Measurements from ENCODE around the gene ROS1.
"Not testable (repeated sequence)": the region's sequence is repeated elsewhere in the genome, so short reads cannot be mapped to it uniquely, and the experiment has no call there.

ROS1 gene

DNA sequence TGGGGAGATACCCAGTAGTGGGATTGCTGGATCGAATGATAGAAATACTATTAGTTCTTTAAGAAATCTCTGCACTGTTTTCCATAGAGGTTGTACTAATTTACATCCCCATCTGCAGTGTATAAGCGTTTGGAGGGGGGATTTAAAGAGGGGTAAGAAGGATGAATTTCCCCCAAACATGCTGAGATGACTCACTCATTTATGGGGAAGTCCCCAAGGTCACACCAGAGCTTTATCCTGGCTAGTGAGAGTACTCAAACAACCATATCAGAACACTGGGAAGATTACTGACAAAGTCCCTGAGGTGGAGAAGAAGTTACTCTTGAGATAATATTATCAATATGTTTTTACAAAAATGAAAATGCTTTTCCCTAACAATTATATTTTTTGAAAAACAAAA, 44.0 kb downstream of the ROS1 start:
- DNase-seq (ENCODE audit: low read depth in 2 of 2): no peak

DNA sequence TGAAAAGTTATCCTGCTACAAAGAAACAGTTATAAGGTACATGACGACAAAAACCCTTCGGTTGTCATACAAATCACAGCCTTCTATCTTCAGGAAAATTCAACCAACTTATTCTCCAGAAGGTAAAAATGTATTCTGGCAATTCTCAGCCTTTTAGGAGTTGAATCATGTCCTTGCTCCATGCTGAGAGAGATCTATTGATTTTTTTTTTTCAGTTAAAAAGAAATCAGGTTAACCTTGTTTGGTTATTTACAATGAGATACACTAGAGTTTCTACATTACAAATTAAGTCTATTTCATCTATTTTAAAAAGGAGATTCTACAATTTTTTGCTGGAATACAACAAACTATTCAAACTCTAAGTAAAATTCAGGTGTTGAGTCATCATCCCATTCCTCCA, 45.4 kb downstream of the ROS1 start:
- DNase-seq (ENCODE audit: low read depth in 2 of 2): no peak

DNA sequence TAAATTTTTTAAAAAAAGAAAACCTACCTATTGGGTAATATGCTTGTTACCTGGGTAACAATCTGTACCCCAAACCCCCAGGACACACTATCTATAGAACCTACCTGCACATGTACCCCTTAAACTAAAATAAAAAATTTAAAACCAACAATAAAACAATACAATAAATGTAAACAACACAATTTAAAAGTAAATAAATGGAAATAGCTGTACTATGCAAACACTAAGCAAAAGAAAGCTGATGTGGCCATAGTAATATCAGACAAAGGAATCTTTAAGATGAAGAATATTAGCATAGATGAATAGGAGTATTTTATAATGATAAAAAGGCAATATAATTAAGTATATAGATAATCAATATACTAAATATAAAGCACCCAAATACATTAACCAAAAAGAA, 50.3 kb downstream of the ROS1 start:
- no peak for DNase-seq (ENCODE audit: low read depth in 2 of 2)

DNA sequence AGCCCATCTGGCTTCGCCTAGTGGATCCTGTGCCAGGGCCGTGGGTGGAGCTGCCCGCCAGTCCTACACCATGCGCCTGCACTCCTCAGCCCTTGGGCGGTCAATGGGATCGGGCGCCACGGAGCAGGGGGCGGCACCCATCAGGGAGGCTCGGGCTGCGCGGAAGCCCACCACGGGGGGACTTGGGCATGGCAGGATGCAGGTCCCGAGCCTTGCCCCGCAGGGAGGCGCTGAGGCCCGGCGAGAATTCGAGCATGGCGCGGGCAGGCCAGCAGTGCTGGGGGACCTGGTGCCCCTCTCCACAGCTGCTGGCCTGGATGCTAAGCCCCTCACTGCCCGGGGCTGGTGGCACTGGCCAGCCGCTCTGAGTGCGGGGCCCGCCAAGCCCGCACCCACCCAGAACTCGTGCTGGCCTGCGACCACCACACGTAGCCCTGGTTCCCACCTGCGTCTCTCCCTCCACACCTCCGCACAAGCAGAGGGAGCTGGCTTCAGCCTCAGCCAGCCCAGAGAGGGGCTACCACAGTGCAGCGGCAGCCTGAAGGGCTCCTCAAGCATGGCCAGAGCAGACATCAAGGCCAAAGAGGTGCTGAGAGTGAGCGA, 52.4 kb downstream of the ROS1 start:
- no peak for DNase-seq (ENCODE audit: low read depth in 2 of 2)

DNA sequence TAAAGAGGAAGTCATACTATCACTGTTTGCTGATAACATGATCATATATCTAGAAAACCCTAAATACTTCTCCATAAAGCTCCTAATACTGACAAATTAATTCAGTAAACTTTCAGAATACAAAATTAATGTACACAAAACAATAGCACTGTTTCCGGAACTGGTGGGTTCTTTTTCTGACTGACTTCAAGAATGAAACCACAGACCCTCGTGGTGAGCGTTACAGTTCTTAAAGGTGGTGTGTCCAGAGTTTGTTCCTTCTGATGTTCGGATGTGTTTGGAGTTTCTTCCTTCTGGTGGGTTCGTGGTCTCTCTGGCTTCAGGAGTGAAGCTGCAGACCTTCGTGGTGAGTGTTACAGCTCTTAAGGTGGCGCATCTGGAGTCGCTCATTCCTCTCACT, 53.5 kb downstream of the ROS1 start:
- not testable (repeated sequence) for DNase-seq (ENCODE audit: low read depth in 2 of 2)

DNA sequence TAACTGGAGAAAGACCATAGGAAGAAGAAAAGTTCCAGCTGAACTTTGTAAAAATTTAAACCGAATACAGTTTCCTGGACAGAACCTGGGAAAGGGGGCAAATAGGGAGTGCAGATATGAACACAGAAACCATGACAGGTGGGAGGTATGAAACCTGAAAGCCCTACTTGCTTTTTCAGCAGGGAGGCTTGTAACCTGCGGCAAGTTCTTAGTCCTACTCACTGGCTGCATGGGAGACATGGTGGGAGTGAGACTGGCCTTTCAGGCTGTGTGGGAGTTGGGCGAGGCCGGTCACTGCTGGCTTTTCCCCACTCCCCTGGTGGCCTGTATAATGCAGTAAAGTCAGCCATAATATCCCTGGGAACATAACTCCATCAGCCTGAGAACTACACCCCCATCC, 54.2 kb downstream of the ROS1 start:
- DNase-seq (ENCODE audit: low read depth in 2 of 2): no peak

DNA sequence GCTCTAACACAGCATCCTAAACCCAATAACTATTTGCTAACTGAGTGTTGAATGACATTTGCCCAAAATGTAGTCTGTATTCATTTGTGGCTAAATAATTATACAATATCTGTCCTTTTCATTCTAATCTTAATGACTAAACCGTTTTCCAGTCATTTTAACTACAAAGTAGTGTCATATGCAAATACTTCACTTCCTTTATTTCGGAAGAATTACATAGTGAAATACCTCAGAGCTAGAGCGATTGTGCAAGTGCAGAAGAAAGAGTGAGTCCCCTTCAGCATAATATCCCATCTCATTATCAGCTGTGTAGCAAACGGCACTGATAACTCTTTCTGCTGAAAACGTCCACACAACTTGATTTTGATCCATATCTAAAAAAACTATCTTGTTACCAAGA, 66.2 kb downstream of the ROS1 start:
- DNase-seq (ENCODE audit: low read depth in 2 of 2): no peak

DNA sequence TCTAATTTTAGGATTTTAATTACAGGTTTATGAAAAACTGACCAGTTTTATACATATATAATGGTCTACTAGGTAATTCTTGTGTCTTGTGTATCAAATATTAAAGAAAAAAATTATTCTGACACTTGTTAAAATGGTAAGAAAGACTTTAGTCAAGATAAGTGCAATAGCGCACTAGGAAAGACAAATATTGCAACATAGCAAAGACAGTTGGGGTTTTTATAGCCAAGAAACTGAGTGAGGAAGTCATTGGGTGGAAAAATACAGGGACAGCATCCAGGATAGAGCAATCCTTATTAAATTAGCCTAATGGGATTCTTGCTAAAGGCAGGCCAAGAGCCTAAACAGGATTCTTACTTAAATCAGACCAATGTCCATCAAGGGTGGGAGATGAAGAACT, 71.1 kb downstream of the ROS1 start:
- DNase-seq (ENCODE audit: low read depth in 2 of 2): no peak

DNA sequence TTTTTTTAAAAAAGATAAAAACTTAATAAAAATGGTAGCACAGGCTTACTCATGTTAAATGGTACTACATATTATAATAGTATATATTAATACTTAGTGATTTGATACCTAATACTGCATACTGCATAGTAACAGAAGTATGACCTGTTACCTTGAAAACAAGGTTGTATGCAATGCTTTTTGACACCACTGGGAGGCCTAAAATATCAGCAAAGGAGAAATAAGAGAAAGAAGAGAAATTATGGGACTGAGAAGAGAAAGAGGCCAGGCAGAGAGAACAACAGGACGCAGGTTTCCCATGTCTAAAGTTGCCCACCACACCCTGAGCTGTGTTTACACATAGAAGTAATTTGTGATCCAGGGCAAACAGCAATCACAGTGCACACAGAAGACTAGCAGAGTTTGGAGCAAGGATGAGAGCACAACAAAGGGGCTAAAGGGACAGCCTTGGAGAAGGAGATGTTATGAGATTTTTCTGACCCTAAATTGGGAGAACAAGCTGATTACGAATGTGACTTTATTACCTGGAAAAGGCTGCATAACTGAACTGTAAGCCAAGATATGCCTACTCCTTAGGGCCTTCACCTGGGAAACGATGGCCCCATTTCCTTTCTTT, 73.2 kb downstream of the ROS1 start:
- no peak for DNase-seq (ENCODE audit: low read depth in 2 of 2)

DNA sequence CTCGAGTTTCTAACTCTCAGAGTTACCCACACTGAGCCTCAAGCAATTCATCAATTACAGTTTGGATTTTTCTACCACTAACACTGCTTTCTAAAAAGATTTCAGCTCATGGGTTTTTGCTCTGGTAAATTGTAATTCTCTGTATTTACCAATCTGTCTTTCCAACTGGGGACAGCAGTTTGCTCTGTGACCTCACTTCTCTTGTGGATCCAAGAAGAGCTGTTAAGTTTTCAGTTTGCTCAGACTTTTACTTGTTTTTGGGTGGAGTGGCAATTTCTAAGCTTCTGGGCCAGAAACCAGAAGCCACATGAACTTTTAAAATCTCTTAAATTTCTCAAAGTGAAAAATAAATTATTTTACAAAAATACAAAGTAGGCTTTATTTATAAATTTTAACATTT, 74.2 kb downstream of the ROS1 start:
- no peak for DNase-seq (ENCODE audit: low read depth in 2 of 2)

DNA sequence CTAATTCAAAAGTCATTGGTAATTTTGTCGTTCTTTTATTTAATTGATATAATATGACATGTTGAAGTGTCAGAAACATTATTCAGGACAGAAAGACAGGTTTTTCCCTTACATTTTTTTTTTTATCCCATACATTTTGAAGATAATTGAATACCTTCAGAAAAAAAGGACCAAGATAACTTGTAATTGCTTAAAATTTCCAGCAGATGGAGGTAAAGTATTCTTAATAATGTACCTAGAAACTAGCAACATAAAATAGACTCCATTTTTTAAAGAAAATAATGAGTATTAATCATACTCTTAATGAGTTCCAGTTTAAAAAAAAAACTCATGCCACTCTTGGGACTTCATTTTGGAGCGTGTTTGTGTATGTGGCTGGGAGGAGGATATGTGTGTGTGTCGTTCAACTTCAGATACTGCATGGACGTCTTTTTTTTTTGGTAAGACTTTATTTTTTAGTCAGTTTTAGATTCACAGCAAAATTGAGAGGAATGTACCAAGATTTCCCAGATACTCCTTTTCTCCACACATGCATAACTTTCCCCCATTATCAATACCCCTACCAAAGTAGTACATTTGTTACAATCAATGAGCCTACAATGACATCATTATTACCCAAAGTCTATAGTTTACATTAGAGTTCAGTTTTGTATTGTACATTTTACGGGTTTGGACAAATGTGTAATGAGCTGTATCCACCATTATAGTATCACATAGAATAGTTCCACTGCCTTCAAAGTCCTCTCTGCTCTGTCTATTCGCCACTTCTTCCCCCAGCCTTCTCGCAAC, 79.4 kb downstream of the ROS1 start:
- no peak for DNase-seq (ENCODE audit: low read depth in 2 of 2)

DNA sequence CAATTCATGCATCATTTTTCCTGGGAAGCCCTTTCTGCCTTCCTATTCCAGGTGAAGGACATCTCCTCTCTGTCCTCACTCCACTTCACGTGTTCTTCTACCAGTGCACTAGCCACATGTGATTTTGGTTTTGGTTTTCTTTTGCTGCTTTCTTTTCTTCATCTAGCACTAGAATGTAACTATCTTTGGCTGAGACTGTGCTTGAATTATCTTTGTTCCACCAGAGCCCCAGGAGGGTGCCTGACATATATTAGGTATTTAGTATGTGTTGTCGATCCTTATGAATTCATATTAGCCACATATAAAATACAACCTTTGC, 80.5 kb downstream of the ROS1 start:
- DNase-seq (ENCODE audit: low read depth in 2 of 2): no peak

DNA sequence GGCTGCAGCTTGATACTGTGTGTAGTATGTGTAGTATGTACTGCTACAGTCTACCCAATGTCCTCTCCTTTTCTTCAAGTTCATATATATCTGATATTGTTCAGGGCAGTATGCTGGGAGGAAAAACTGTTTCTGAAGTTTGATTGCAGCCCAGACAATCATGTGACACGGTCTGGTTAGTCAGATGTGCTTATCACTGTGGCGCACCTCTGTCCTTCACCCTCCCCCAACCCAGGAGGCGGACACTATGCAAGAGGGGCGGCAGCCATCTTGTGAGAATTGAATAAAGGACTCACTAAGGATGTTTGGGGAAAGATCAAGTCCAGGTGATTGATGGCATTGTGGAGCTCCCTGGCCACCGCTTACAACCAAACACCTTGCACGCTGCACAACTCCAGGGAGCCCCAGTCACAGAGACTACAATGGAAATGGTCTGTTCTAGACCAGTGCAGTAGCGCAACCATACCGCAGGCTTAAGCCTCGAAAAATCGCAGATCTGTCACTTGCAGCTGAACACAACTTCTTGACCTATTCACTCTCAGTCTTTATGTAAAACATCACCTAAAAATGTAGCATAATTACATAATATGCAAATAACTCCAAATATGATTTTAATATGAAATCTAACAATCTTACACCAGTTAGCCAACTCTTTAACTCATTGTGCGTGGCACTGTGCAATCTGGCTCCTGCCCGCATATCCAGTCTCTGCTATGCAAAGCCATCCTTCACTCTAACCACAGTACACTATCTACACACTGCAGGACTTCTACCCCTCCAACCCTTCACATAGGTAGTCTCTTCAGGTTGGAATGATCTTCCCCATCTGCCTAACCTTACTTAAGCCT, 81.1 kb downstream of the ROS1 start:
- no peak for DNase-seq (ENCODE audit: low read depth in 2 of 2)

DNA sequence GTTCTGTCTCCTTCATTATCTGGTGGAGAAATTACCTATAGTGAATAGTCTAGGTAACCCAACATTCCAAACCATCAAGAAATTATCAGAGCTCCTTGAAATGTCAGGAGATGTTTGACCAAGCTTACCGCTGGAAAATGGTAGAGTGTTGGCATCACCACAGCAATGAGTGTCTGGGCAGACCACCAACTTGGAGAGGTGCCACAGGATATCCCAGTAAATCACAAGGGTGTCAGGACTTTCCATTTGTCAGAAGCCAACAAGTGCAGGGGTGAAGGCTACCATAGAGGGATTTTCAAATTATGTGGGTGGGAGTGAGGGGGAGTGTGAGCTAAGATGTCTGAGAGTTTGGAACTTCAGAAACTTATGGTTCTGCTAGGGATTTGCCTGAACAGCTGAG, 87.2 kb downstream of the ROS1 start:
- no peak for DNase-seq (ENCODE audit: low read depth in 2 of 2)

DNA sequence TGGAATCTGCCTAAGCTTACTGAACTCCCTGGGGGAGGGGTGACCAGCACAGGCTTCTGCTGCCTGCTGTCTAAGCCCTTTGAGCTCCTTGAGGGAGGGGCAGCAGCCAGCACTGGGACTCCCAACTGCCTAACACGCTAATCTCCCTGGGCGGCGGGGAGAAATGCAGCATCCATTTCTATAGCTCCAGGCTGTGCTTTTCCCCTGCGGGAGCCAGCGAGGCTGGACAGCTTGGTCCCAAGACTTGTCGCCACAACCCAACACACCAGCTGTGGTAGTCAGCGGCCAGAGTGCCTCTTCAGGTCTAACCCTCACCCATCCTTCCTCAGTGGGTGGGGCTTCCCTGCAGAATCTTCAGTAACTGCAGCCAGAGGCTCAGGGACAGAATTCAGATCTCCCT, 95.8 kb downstream of the ROS1 start:
- no peak for DNase-seq (ENCODE audit: low read depth in 2 of 2)

DNA sequence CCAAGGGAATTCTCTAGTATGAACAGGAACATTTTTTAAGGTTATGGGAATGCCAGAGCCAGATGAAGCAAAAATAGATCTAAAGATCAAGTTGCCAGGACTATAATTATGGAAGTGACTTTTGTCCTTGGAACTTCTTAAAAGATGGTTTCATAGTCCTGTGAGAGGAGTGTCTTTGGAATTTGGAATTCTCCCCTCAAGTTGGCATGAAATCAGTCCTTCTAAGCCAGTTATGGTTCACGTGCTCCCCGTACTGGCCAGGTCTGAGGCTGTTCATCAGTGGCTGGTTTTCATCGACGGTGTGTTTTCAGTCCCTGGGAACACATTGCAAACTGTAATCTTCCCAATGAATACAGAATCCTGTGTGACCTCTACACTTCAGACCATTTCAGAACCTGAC, 97.2 kb downstream of the ROS1 start:
- DNase-seq (ENCODE audit: low read depth in 2 of 2): no peak

DNA sequence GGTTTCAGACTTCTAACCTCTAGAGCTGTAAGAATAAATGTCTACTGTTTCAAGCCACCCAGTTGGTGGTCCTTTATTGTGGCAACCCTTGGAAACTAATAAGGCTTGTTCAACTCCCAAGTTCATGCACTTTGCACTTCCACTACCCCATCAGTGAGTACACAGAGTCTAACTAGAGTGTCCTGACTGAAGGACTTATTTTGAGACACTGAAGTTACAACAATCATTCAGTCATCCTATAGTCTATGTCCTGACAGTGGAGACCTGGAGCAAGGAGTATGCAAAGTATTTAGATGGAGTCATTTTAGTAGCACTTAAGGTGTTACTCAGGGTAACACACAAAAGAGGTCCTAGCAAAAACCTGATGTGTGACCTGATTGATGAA, 97.7 kb downstream of the ROS1 start:
- no peak for DNase-seq (ENCODE audit: low read depth in 2 of 2)

DNA sequence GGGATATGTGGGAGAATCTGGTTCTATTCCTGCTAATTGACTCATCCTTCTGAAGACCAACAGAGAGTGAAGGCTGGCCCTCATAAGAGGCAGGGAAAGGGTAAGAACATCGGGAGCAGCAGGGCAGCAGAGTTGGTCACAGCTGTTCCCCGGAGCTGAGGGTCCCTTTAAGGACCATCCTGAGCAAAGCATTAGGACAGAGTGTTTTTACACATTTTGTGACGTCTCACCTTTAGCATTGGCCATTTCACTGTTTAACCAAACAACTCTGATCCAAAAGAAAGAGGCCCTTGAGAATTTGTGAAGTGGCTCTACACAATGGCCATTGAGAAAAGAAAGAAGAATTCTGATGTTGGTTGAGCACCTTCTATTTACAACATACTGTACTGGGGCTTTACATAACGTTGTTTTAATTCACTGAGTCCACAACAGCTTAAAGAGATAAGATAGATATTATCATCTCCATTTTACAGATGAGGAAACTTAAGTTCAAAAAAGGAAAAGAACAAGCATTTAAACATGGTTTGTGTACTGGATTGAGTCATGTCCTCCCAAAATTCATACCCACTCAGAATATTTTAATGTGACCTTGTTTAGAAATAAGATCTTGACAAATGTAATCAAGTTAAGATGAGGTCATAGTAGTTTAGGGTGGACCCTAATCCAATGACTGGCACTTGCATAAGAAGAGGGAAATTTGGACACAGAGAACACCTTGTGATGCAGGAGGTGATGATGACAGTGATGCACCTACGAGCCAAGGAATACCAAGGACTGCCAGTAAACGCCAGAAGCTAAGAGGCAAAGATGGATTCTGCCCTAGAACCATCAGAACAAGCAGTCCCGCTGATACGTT, 98.4 kb downstream of the ROS1 start:
- DNase-seq (ENCODE audit: low read depth in 2 of 2): no peak

DNA sequence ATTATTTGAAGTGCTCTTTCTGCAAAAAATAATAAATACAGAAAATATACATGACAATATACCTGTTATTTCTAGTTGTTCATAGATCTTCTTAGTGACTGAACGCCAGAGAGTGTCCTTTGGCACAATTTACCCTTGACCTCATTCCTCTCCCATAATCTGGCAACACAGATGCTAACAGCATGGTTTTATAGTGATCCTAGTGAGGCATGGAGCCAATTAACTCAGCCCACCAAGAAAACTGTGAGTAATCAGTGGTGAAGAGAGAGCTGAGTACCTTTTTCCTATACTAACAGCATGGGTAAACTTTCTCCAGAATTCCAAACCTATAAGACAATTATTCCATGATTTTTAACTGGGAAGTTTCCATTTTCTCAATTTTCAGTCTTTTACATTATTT, 99.3 kb downstream of the ROS1 start:
- no peak for DNase-seq (ENCODE audit: low read depth in 2 of 2)

DNA sequence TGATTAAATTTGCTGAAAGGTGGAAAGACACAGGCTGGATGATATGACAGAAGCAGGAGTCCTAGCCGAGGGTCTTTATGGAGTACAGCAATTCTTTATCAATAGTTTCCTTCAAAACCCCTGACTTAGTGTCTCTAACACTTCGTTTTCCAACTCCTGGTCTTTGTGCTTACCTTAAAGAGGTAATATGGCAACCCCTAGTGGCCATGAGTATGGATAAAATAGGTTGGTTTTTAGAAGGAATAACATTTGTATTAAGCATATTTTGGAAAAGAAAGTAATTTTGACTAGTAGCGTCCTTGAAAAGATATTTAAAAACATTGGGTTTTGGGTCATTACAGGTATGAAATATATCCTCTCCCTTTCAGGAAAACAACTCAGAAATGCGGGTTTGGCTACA, 108.5 kb downstream of the ROS1 start:
- DNase-seq (ENCODE audit: low read depth in 2 of 2): no peak

DNA sequence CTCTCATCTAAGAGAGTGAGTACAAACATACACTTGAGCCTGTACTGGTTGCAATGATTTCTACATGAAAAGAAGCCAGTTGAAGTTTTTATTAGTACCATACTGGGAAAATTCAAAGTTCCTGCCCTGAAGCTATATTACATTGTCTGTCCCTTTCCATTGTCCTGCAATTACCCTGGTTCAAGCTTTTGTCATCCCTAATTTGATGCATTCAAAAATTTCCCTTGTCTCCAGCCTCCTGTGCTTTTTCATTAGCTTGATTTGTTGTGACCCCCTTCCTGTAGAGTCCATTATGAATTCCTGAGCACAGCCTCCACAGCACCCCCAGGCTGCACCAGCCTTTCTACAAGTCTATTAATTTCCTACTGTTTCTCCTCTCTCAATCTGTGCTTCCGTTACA, 114.0 kb downstream of the ROS1 start:
- DNase-seq (ENCODE audit: low read depth in 2 of 2): no peak

DNA sequence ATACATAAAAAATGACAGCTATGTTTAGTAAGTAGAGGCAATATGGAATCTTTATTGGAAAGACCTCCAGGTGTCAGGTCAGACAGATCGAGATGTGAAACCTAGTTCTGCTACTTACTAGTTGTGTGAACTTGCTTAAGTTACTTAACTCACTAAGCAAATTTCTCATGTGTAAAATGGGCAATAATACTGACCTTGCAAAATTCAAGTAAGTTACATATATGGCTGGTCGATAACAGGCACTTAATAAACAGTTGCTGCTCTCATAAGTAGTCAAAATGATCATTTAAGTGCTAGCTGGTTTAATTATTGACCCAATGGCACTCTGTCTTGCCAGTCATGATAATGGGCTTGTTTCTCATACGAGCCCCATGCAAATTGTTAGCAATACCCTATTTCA, 114.4 kb downstream of the ROS1 start:
- no peak for DNase-seq (ENCODE audit: low read depth in 2 of 2)
